ENCODE data around the gene PRTN3.

The PRTN3 gene

DNA sequence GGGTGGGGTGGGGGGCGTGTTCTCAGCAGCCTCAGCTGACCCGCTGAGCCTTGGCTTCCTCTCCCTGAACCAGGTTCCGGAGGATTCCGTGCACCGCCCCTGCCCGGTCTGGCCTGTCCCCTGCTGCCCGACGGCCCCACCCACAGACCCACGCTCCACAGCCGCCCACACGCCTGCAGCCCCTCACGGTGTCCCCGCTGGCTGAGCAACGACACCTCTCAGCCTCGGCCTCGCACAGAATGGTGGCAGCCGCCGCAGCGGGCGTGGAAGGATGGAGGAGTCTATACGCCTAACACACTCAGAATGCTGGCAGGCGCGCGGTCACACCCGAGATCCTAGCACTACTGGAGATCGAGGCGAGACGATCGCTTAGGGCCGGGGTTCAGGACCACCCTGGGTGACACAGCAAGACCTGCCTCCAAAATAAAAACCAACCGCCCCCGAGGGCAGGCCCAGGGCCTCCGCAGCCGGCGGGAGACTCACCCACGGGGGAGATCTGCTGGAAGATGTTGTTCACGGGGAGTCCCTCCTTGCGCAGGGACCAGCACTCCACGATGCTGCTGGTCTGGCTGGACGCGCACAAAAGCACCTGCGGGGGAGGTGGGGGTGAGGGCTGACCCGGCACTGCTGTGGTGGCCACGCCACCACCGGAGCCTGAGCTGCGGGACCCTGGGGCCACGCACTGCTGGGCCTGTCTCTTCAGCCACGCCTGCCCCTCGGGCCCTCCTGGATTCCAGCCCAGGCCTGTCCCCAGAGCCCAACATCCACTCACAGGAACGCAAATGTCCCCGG lies 43.8 kb downstream of the PRTN3 start:
- 0 out of 2 replicates have a peak, but pooled peaks cover 6% of the 10 kb centered on the region for H4K20me1 ChIP-seq (ENCODE audit: insufficient read depth, low read length)
- peaks cover 63% of the 10 kb centered on the region for H3K36me3 ChIP-seq (replicated peaks; ENCODE audit: low read depth, low read length)
- no peaks in the 10 kb centered on the region for H3K27me3 ChIP-seq (ENCODE audit: low read depth, low read length)
- H3K9ac ChIP-seq (ENCODE audit: low read length): no peak overlapping the region
- H3K9me3 ChIP-seq (ENCODE audit: insufficient read depth, low read length): no peaks in the 10 kb centered on the region
- TF ChIP-seq CTCF (IDR thresholded peaks at IDR 0.05; ENCODE audit: low read depth, low read length): no peak
- no peak for TF ChIP-seq EZH2phosphoT487 (IDR thresholded peaks at IDR 0.05; ENCODE audit: low read depth)
- H3K4me3 ChIP-seq (ENCODE audit: low read length): no peak overlapping the region
- H3K4me2 ChIP-seq (ENCODE audit: low read length): no peak overlapping the region
- no peak overlapping the region for H2AFZ ChIP-seq (ENCODE audit: low read depth, low read length)
- H3K4me1 ChIP-seq (ENCODE audit: low read length): no peaks in the 10 kb centered on the region
- no peaks in the 10 kb centered on the region for H3K79me2 ChIP-seq (ENCODE audit: low read length)
- no peak overlapping the region for H3K27ac ChIP-seq (ENCODE audit: low read length)

GRCh38 chr19:885536-886224 lies 44.9 kb downstream of the PRTN3 start:
- H3K9ac ChIP-seq (ENCODE audit: low read length): no peak overlapping the region
- no peaks in the 10 kb centered on the region for H3K9me3 ChIP-seq (ENCODE audit: insufficient read depth, low read length)
- no peaks in the 10 kb centered on the region for H3K27me3 ChIP-seq (ENCODE audit: low read depth, low read length)
- no peaks in the 10 kb centered on the region for H3K4me1 ChIP-seq (ENCODE audit: low read length)
- no peaks in the 10 kb centered on the region for H3K79me2 ChIP-seq (ENCODE audit: low read length)
- 0 out of 2 replicates have a peak, but pooled peaks cover 6% of the 10 kb centered on the region for H4K20me1 ChIP-seq (ENCODE audit: insufficient read depth, low read length)
- peaks cover 67% of the 10 kb centered on the region for H3K36me3 ChIP-seq (replicated peaks; ENCODE audit: low read depth, low read length)
- H3K4me3 ChIP-seq (ENCODE audit: low read length): no peak overlapping the region
- no peak overlapping the region for H2AFZ ChIP-seq (ENCODE audit: low read depth, low read length)
- H3K27ac ChIP-seq (ENCODE audit: low read length): no peak overlapping the region
- no peak overlapping the region for H3K4me2 ChIP-seq (ENCODE audit: low read length)
- no peak for TF ChIP-seq EZH2phosphoT487 (IDR thresholded peaks at IDR 0.05; ENCODE audit: low read depth)
- TF ChIP-seq CTCF (IDR thresholded peaks at IDR 0.05; ENCODE audit: low read depth, low read length): no peak

GRCh38 chr19:887072-887471 lies 46.3 kb downstream of the PRTN3 start:
- Histone ChIP-seq H3K4me3 (ENCODE audit: low read length) (no peak overlapping the region), H3K9ac (ENCODE audit: low read length) (no peak overlapping the region), H3K4me1 (ENCODE audit: low read length) (no peaks in the 10 kb centered on the region), H3K27ac (ENCODE audit: low read length) (no peak overlapping the region), H3K4me2 (ENCODE audit: low read length) (no peak overlapping the region), H3K27me3 (ENCODE audit: low read depth, low read length) (no peaks in the 10 kb centered on the region), H2AFZ (ENCODE audit: low read depth, low read length) (no peak overlapping the region), H3K79me2 (ENCODE audit: low read length) (peaks cover 9% of the 10 kb centered on the region), H3K9me3 (ENCODE audit: insufficient read depth, low read length) (no peaks in the 10 kb centered on the region), H3K36me3 (replicated peaks; ENCODE audit: low read depth, low read length) (peaks cover 54% of the 10 kb centered on the region), H4K20me1 (ENCODE audit: insufficient read depth, low read length) (no peaks in the 10 kb centered on the region)
- TF ChIP-seq EZH2phosphoT487 (IDR thresholded peaks at IDR 0.05; ENCODE audit: low read depth): no peak
- TF ChIP-seq CTCF (IDR thresholded peaks at IDR 0.05; ENCODE audit: low read depth, low read length): no peak

- H2AFZ ChIP-seq (ENCODE audit: low read depth, low read length): no peak overlapping the region
- H3K9me3 ChIP-seq (ENCODE audit: insufficient read depth, low read length): no peaks in the 10 kb centered on the region
- peaks cover 14% of the 10 kb centered on the region for H3K79me2 ChIP-seq (ENCODE audit: low read length)
- TF ChIP-seq EZH2phosphoT487 (IDR thresholded peaks at IDR 0.05; ENCODE audit: low read depth) (no peak), CTCF (IDR thresholded peaks at IDR 0.05; ENCODE audit: low read depth, low read length) (no peak)
- no peaks in the 10 kb centered on the region for H4K20me1 ChIP-seq (ENCODE audit: insufficient read depth, low read length)
- no peak overlapping the region for H3K4me2 ChIP-seq (ENCODE audit: low read length)
- no peak overlapping the region for H3K4me3 ChIP-seq (ENCODE audit: low read length)
- H3K36me3 ChIP-seq (replicated peaks; ENCODE audit: low read depth, low read length): peaks cover 49% of the 10 kb centered on the region
- no peak overlapping the region for H3K9ac ChIP-seq (ENCODE audit: low read length)
- H3K27ac ChIP-seq (ENCODE audit: low read length): no peak overlapping the region
- H3K4me1 ChIP-seq (ENCODE audit: low read length): no peaks in the 10 kb centered on the region
- no peaks in the 10 kb centered on the region for H3K27me3 ChIP-seq (ENCODE audit: low read depth, low read length)
These were observed 46.8 kb downstream of the PRTN3 start for GRCh38 chr19:887599-887998.
